ENCODE results near the gene PTPRO. TPM values are rescaled to one million over a fixed set of nuclear protein-coding genes. Genes with fewer than 3 reads are reported as not detected.

Gene PTPRO
- total RNA-seq, 1 donor from 2014 or later = 3.7 TPM

Other genes starting within 250 kb of the PTPRO start
- gene RERG, start 101.1 kb upstream of the PTPRO start, total RNA-seq = 21.9 TPM

Data from sciatic nerve (tissue), 1 donor.